B cell (primary cell): ENCODE data around the gene EPHA5. TPM values are rescaled to one million over a fixed set of nuclear protein-coding genes. Genes with fewer than 3 reads are reported as not detected.

Experiments used
- ATAC-seq: fragments of 200-7000 bp; cut with Tn5 transposase; one replicate; pipeline ENCODE4 v1.10.0; 2021; ENCODE audit warnings: low read depth, mild to moderate bottlenecking, moderate number of reproducible peaks, moderate library complexity
- CTCF ChIA-PET: fragments of 350-600 bp; sonication (Branson Sonifier 250); formaldehyde crosslinking; loops from one replicate; lab custom pipeline; 2021; ENCODE audit warnings: antibody characterized with exemption, inconsistent platforms; lab: Charles Lee
- POLR2A ChIA-PET: fragments of 350-600 bp; sonication (Branson Sonifier 250); formaldehyde crosslinking; loops from one replicate; lab custom pipeline; 2021; ENCODE audit warnings: antibody characterized with exemption; lab: Charles Lee
- DNase-seq: peaks from one replicate; pipeline ENCODE4 v3.0.0; 2013
- H2AFZ ChIP-seq: 2 replicates; pipeline ENCODE4 v1.6.1; 2012; ENCODE audit warnings: mild to moderate bottlenecking, low read depth, low read length; ENCODE audit not compliant: insufficient read depth, poor library complexity, severe bottlenecking
- H3K27ac ChIP-seq, 2 donors: 1 replicate in 1 of 2; 2 replicates in 1 of 2; pipeline ENCODE4 v1.5.1; 2012 to 2013; ENCODE audit warnings: low read length in 2 of 2, mild to moderate bottlenecking in 2 of 2, moderate library complexity in 1 of 2
- H3K27me3 ChIP-seq, 4 experiments: fragments of 200-600 bp in 1 of 4; sonication (generic) in 1 of 4; replicated peaks in 1 of 4; 1 replicate in 2 of 4; 2 replicates in 2 of 4; pipeline versions ENCODE4 v1.6.1 to v1.7.0; 2013 to 2016; ENCODE audit warnings: low read length in 3 of 4, mild to moderate bottlenecking in 2 of 4, mixed read lengths in 1 of 4, moderate library complexity in 1 of 4; ENCODE audit not compliant: insufficient read depth in 4 of 4, control insufficient read depth in 3 of 4; ENCODE audit errors: control extremely low read depth in 1 of 4
- H3K36me3 ChIP-seq, 2 experiments: replicated peaks in 1 of 2; 1 replicate in 1 of 2; 2 replicates in 1 of 2; pipeline versions ENCODE4 v1.6.1 to v1.7.1; 2013; ENCODE audit warnings: low read length in 1 of 2; ENCODE audit not compliant: insufficient read depth in 2 of 2, control insufficient read depth in 1 of 2; ENCODE audit errors: control extremely low read depth in 1 of 2, extremely low read depth in 1 of 2
- H3K4me1 ChIP-seq, 2 donors: fragments of 200-600 bp in 1 of 2; sonication (generic) in 1 of 2; 1 replicate in 1 of 2; 2 replicates in 1 of 2; pipeline versions ENCODE4 v1.5.1 to v1.6.1; 2013 to 2017; ENCODE audit warnings: low read length in 2 of 2; ENCODE audit not compliant: control insufficient read depth in 2 of 2, insufficient read depth in 2 of 2
- H3K4me2 ChIP-seq: replicated peaks from 2 replicates; pipeline ENCODE3; 2012; ENCODE audit warnings: mild to moderate bottlenecking, low read depth, low read length; ENCODE audit not compliant: poor library complexity, severe bottlenecking
- H3K4me3 ChIP-seq, 5 experiments: fragments of 200-600 bp in 1 of 5; sonication (generic) in 1 of 5; 1 replicate in 3 of 5; 2 replicates in 2 of 5; pipeline versions ENCODE4 v1.5.1 to v1.7.0; 2011 to 2016; ENCODE audit warnings: low read length in 4 of 5, mild to moderate bottlenecking in 4 of 5, low read depth in 2 of 5, control low read depth in 1 of 5, moderate library complexity in 1 of 5; ENCODE audit not compliant: insufficient read depth in 1 of 5; ENCODE audit errors: control extremely low read depth in 1 of 5, extremely low read depth in 1 of 5
- H3K79me2 ChIP-seq: fragments of 200-600 bp; sonication (generic); one replicate; pipeline ENCODE4 v1.6.0; 2016; ENCODE audit warnings: low read length; ENCODE audit not compliant: control insufficient read depth, insufficient read depth
- H3K9ac ChIP-seq: fragments of 200-600 bp; sonication (generic); 2 replicates; pipeline ENCODE4 v1.6.1; 2017; ENCODE audit warnings: mild to moderate bottlenecking, low read length, moderate library complexity
- H3K9me3 ChIP-seq, 3 donors: one replicate each; pipeline versions ENCODE4 v1.6.1 to v1.7.1; 2013; ENCODE audit warnings: low read length in 2 of 3; ENCODE audit not compliant: control insufficient read depth in 2 of 3, insufficient read depth in 1 of 3; ENCODE audit errors: control extremely low read depth in 1 of 3
- H4K20me1 ChIP-seq: 2 replicates; pipeline ENCODE4 v1.6.0; 2012; ENCODE audit warnings: mild to moderate bottlenecking, low read length; ENCODE audit not compliant: insufficient read depth, control insufficient read depth, poor library complexity, severe bottlenecking
- H3K27ac Mint-ChIP-seq: one replicate; pipeline ENCODE4 v1.8.0; 2021; ENCODE audit warnings: mixed read lengths
- H3K27me3 Mint-ChIP-seq: one replicate; pipeline ENCODE4 v1.8.0; 2021; ENCODE audit warnings: mixed read lengths
- H3K4me1 Mint-ChIP-seq: one replicate; pipeline ENCODE4 v1.8.0; 2021; ENCODE audit warnings: mixed read lengths
- H3K4me3 Mint-ChIP-seq: one replicate; pipeline ENCODE4 v1.8.0; 2021; ENCODE audit warnings: mixed read lengths
- H3K9me3 Mint-ChIP-seq: one replicate; pipeline ENCODE4 v1.8.0; 2022; ENCODE audit warnings: mixed read lengths; ENCODE audit not compliant: insufficient read depth
- CTCF ChIP-seq: fragments of 200-600 bp; IDR thresholded peaks from one replicate; pipeline ENCODE4 v1.8.0; 2022; ENCODE audit warnings: antibody characterized with exemption, mild to moderate bottlenecking
- EZH2 ChIP-seq: IDR thresholded peaks from 2 replicates; pipeline ENCODE4 v1.6.1; 2012; ENCODE audit warnings: borderline replicate concordance, low read depth, mild to moderate bottlenecking, moderate library complexity, low read length; ENCODE audit not compliant: insufficient read depth, poor library complexity, severe bottlenecking
- WGBS: methylation state at CpG from one replicate; pipeline ENCODE4 v1.1.5; 2013; ENCODE audit warnings: missing lambda C conversion rate; ENCODE audit not compliant: insufficient coverage; 5-methylcytosine and 5-hydroxymethylcytosine counted together
- intact Hi-C: fragments of 100-400 bp; cut with micrococcal nuclease; formaldehyde crosslinking; loops from one replicate; pipeline ENCODE4 v1.10.0; 2022
- polyA plus RNA-seq: library from polyadenylated mRNA; depleted of rRNA; stranded (reverse); fragments of >200 nt; gene quantifications from 2 replicates; pipeline ENCODE4 v1.2.3, GENCODE V29; 2012
- total RNA-seq, 2 donors: library from RNA; stranded (reverse); fragments of 120-200 nt in 1 of 2; gene quantifications; 1 replicate in 1 of 2; 2 replicates in 1 of 2; pipeline versions ENCODE4 v1.2.3 to v1.2.4, GENCODE V29; 2013 to 2022

EPHA5 gene
- total and polyA plus RNA-seq, 2 donors (not counting 1 experiment from before 2014, with no cell fraction given), result not detected

GRCh38 chr4:65651031-65651430 lies 19.3 kb downstream of the EPHA5 start:
- H3K27ac ChIP-seq, result no peak overlapping the region
- POLR2A ChIA-PET, result no interaction called here
- Mint-ChIP-seq H3K4me3 (no peak overlapping the region), H3K4me1 (no peaks in the 10 kb centered on the region), H3K9me3 (no peaks in the 10 kb centered on the region), H3K27ac (no peak overlapping the region), H3K27me3 (no peaks in the 10 kb centered on the region)
- H3K9me3 ChIP-seq, result no peaks in the 10 kb centered on the region
- CTCF ChIA-PET, result no interaction called here
- no peaks in the 10 kb centered on the region for H3K27me3 ChIP-seq
- ATAC-seq, result no peak
- H3K4me3 ChIP-seq, result no peak overlapping the region
- no CpG with 5 or more reads among the region's 1 CpG for WGBS
- H4K20me1 ChIP-seq, result no peaks in the 10 kb centered on the region
- no peak overlapping the region for H2AFZ ChIP-seq
- DNase-seq, result no peak
- no peak overlapping the region for H3K9ac ChIP-seq
- TF ChIP-seq EZH2 (no peak), CTCF (no peak)
- no peaks in the 10 kb centered on the region for H3K36me3 ChIP-seq
- intact Hi-C loops, result no loop called here
- H3K4me1 ChIP-seq, result no peaks in the 10 kb centered on the region
- no peaks in the 10 kb centered on the region for H3K79me2 ChIP-seq
- H3K4me2 ChIP-seq, result no peak overlapping the region

- ATAC-seq, result no peak
- H3K9me3 ChIP-seq, result no peaks in the 10 kb centered on the region
- ChIA-PET CTCF (no interaction called here), POLR2A (no interaction called here)
- H3K27ac ChIP-seq, result no peak overlapping the region
- no peaks in the 10 kb centered on the region for H4K20me1 ChIP-seq
- no peaks in the 10 kb centered on the region for H3K27me3 ChIP-seq
- H3K4me1 ChIP-seq, result no peaks in the 10 kb centered on the region
- H3K4me2 ChIP-seq, result no peak overlapping the region
- Mint-ChIP-seq H3K4me3 (no peak overlapping the region), H3K9me3 (no peaks in the 10 kb centered on the region), H3K4me1 (no peaks in the 10 kb centered on the region), H3K27me3 (no peaks in the 10 kb centered on the region), H3K27ac (no peak overlapping the region)
- H3K79me2 ChIP-seq, result no peaks in the 10 kb centered on the region
- WGBS, result no CpG with 5 or more reads among the region's 1 CpG
- H3K9ac ChIP-seq, result no peak overlapping the region
- intact Hi-C loops, result no loop called here
- H2AFZ ChIP-seq, result no peak overlapping the region
- H3K4me3 ChIP-seq, result no peak overlapping the region
- no peak for DNase-seq
- TF ChIP-seq CTCF (no peak), EZH2 (no peak)
- no peaks in the 10 kb centered on the region for H3K36me3 ChIP-seq
These were observed 24.2 kb downstream of the EPHA5 start for GRCh38 chr4:65646136-65646535.
